AG09309 (cell line): ENCODE data around the gene SETDB2.

Experiments
- DNase-seq: peaks from one replicate; pipeline ENCODE4 v3.0.0-alpha.2; 2010; ENCODE audit warnings: low read depth
- H3K4me3 ChIP-seq: 2 replicates; pipeline ENCODE4 v1.5.1; 2011; ENCODE audit warnings: mild to moderate bottlenecking, low read depth, low read length, moderate library complexity; ENCODE audit not compliant: control insufficient read depth
- CTCF ChIP-seq: IDR thresholded peaks from 2 replicates; pipeline ENCODE4 v1.5.1; 2011; ENCODE audit warnings: mild to moderate bottlenecking, low read depth, low read length, inconsistent platforms; ENCODE audit not compliant: insufficient read depth, control insufficient read depth; ENCODE audit errors: missing control alignments

The SETDB2 gene

GRCh38 chr13:49411353-49411752, 32.7 kb upstream of the SETDB2 start:
- H3K4me3 ChIP-seq = no peak overlapping the region
- no peak for DNase-seq
- TF ChIP-seq CTCF = no peak

GRCh38 chr13:49412749-49413148, 31.3 kb upstream of the SETDB2 start:
- DNase-seq = no peak
- H3K4me3 ChIP-seq = no peak overlapping the region
- TF ChIP-seq CTCF = no peak

GRCh38 chr13:49417161-49417560, 26.9 kb upstream of the SETDB2 start:
- DNase-seq = no peak
- TF ChIP-seq CTCF = no peak
- H3K4me3 ChIP-seq = no peak overlapping the region

- DNase-seq = no peak
- no peak for TF ChIP-seq CTCF
- H3K4me3 ChIP-seq = no peak overlapping the region
Measured at GRCh38 chr13:49418206-49418605, 25.9 kb upstream of the SETDB2 start.

- no peak for TF ChIP-seq CTCF
- DNase-seq = no peak
- H3K4me3 ChIP-seq = no peak overlapping the region
Measured at GRCh38 chr13:49419276-49419675, 24.8 kb upstream of the SETDB2 start.

GRCh38 chr13:49421391-49421790, 22.7 kb upstream of the SETDB2 start:
- H3K4me3 ChIP-seq = no peak overlapping the region
- no peak for TF ChIP-seq CTCF
- DNase-seq = no peak

GRCh38 chr13:49424011-49424560, 20.0 kb upstream of the SETDB2 start:
- TF ChIP-seq CTCF = no peak
- no peak for DNase-seq
- H3K4me3 ChIP-seq = no peak overlapping the region
